K562 (cell line): ENCODE measurements around the gene SUCLG1. TPM values are rescaled to one million over a fixed set of nuclear protein-coding genes. Genes with fewer than 3 reads are reported as not detected.

Experiments used
- ATAC-seq: fragments of 200-7000 bp; cut with Tn5 transposase; 3 replicates; pipeline ENCODE4 v1.9.1; 2020; ENCODE audit warnings: moderate library complexity
- BruUV-seq: library from RNA; stranded (reverse); fragments of 400-500 nt; replicated peaks from 2 replicates; lab custom pipeline; 2021; lab: Mats Ljungman, UMichigan
- CTCF ChIA-PET: fragments of 300-600 bp; formaldehyde crosslinking; extraction: SDS; loops from one replicate; lab custom pipeline; 2021; ENCODE audit warnings: low intra/inter-chr PET ratio; lab: Yijun Ruan, JAX
- POLR2A ChIA-PET: fragments of 300-600, 350-650 bp; sonication (Branson Sonifier 250); formaldehyde crosslinking; extraction: SDS; loops from one replicate; lab custom pipeline; 2021; ENCODE audit warnings: antibody characterized with exemption, inconsistent platforms; lab: Yijun Ruan, JAX
- DNase-seq, 4 experiments: peaks; one replicate each; pipeline versions ENCODE4 v3.0.0 to v3.0.0-alpha.2; 2011 to 2018; ENCODE audit warnings: low spot score in 3 of 4, mixed read lengths in 3 of 4; ENCODE audit errors: extremely low read depth in 1 of 4
- FAIRE-seq: peaks from 2 replicates; lab custom pipeline; 2011; peaks lifted over from hg19 to GRCh38; lab: Jason Lieb, UNC
- H2AFZ ChIP-seq: 2 replicates; pipeline ENCODE4 v1.6.0; 2011; ENCODE audit warnings: low read depth, low read length, control low read depth, inconsistent platforms
- H3K27ac ChIP-seq: fragments of 200-600 bp; 3 replicates; pipeline ENCODE4 v1.8.0; 2011; ENCODE audit warnings: low read depth, mild to moderate bottlenecking, control low read depth, inconsistent platforms, low read length, moderate library complexity, mixed read lengths; ENCODE audit errors: extremely low read depth
- H3K27me3 ChIP-seq, 2 experiments: fragments of 300-600 bp in 1 of 2; 2 replicates in 1 of 2; 3 replicates in 1 of 2; pipeline versions ENCODE4 v1.6.0 to v1.8.0; 2011; ENCODE audit warnings: inconsistent platforms in 2 of 2, low read length in 2 of 2, mild to moderate bottlenecking in 1 of 2, mixed read lengths in 1 of 2, moderate library complexity in 1 of 2; ENCODE audit not compliant: control insufficient read depth in 2 of 2, insufficient read depth in 2 of 2
- H3K36me3 ChIP-seq: fragments of 300-600 bp; 3 replicates; pipeline ENCODE4 v1.8.0; 2011; ENCODE audit warnings: mild to moderate bottlenecking, low read length, inconsistent platforms; ENCODE audit not compliant: control insufficient read depth, insufficient read depth
- H3K4me1 ChIP-seq, 2 experiments: fragments of 200-600 bp in 1 of 2; replicated peaks in 1 of 2; 2 replicates in 1 of 2; 3 replicates in 1 of 2; pipeline versions ENCODE4 v1.5.1 to v1.8.0; 2011; ENCODE audit warnings: inconsistent platforms in 2 of 2, low read length in 2 of 2, mild to moderate bottlenecking in 1 of 2, mixed read lengths in 1 of 2, moderate library complexity in 1 of 2; ENCODE audit not compliant: control insufficient read depth in 2 of 2, insufficient read depth in 2 of 2
- H3K4me2 ChIP-seq: 2 replicates; pipeline ENCODE4 v1.6.1; 2011; ENCODE audit warnings: low read length, control low read depth, inconsistent platforms, mixed read lengths; ENCODE audit not compliant: insufficient read depth
- H3K4me3 ChIP-seq: fragments of 200-600 bp; sonication (generic), shearing (Covaris generic); 2 replicates; pipeline ENCODE4 v1.5.1; 2016; ENCODE audit warnings: control low read depth, inconsistent platforms
- H3K79me2 ChIP-seq: fragments of 200-600 bp; 3 replicates; pipeline ENCODE4 v1.8.0; 2011; ENCODE audit warnings: low read length, inconsistent platforms; ENCODE audit not compliant: control insufficient read depth, insufficient read depth
- H3K9ac ChIP-seq, 2 experiments: 2 replicates each; pipeline versions ENCODE4 v1.6.0 to v1.6.1; 2011; ENCODE audit warnings: low read depth in 2 of 2, low read length in 2 of 2, control low read depth in 1 of 2, inconsistent platforms in 1 of 2, mild to moderate bottlenecking in 1 of 2, mixed read lengths in 1 of 2; ENCODE audit not compliant: insufficient read depth in 1 of 2
- H3K9me1 ChIP-seq: one replicate; pipeline ENCODE4 v1.6.0; 2011; ENCODE audit warnings: inconsistent platforms, mild to moderate bottlenecking, low read length, moderate library complexity; ENCODE audit not compliant: control insufficient read depth, insufficient read depth
- H3K9me3 ChIP-seq: replicated peaks from 2 replicates; pipeline ENCODE4 v1.5.1; 2011; ENCODE audit warnings: low read depth, low read length, inconsistent platforms; ENCODE audit not compliant: control insufficient read depth, insufficient read depth
- H4K20me1 ChIP-seq: replicated peaks from 2 replicates; pipeline ENCODE4 v1.6.1; 2011; ENCODE audit warnings: low read length, inconsistent platforms, mixed read lengths; ENCODE audit not compliant: control insufficient read depth, insufficient read depth
- HOMEZ ChIP-seq: fragments of 250-450 bp; sonication (Bioruptor Pico); IDR thresholded peaks from 2 replicates; pipeline ENCODE4 v1.4.0; 2020; ENCODE audit warnings: mild to moderate bottlenecking, moderate library complexity
- JUNB ChIP-seq: fragments of 450-650 bp; formaldehyde crosslinking; conservative IDR thresholded peaks from 2 replicates; pipeline ENCODE4 v1.4.0; 2020; ENCODE audit warnings: mild to moderate bottlenecking
- KHSRP ChIP-seq: fragments of 450-650 bp; IDR thresholded peaks from 2 replicates; pipeline ENCODE4 v1.6.1; 2017
- MBD2 ChIP-seq: sonication (generic); IDR thresholded peaks from 2 replicates; pipeline ENCODE4 v1.6.1; 2016; ENCODE audit warnings: low read depth, borderline replicate concordance
- NFIC ChIP-seq: fragments of 450-650 bp; IDR thresholded peaks from 2 replicates; pipeline ENCODE4 v1.6.1; 2017; ENCODE audit warnings: mild to moderate bottlenecking, inconsistent platforms
- POLR2G ChIP-seq: fragments of 200-400 bp; formaldehyde crosslinking; IDR thresholded peaks from 2 replicates; pipeline ENCODE4 v1.6.1; 2017; ENCODE audit warnings: low read depth, mild to moderate bottlenecking, antibody characterized with exemption, low read length, moderate library complexity
- RBM17 ChIP-seq: fragments of 200-400 bp; formaldehyde crosslinking; IDR thresholded peaks from 2 replicates; pipeline ENCODE4 v1.6.1; 2017; ENCODE audit warnings: low read depth, mild to moderate bottlenecking, low read length, borderline replicate concordance
- RBM22 ChIP-seq: fragments of 200-400 bp; formaldehyde crosslinking; IDR thresholded peaks from 2 replicates; pipeline ENCODE4 v1.6.1; 2018; ENCODE audit warnings: low read length, low read depth; ENCODE audit not compliant: poor library complexity, severe bottlenecking
- RFX5 ChIP-seq: IDR thresholded peaks from 2 replicates; pipeline ENCODE4 v1.6.1; 2011; ENCODE audit warnings: low read depth, mild to moderate bottlenecking, improper control_type of control experiment, low read length
- TARDBP ChIP-seq: fragments of 450-650 bp; IDR thresholded peaks from 2 replicates; pipeline ENCODE4 v1.6.1; 2016
- TBL1XR1 ChIP-seq, 2 experiments: IDR thresholded peaks; 2 replicates each; pipeline ENCODE4 v1.6.1; 2012; ENCODE audit warnings: improper control_type of control experiment in 2 of 2, low read length in 2 of 2, mild to moderate bottlenecking in 1 of 2
- VEZF1 ChIP-seq: fragments of 200-800 bp; sonication (Bioruptor generic); IDR thresholded peaks from 2 replicates; pipeline ENCODE4 v1.6.1; 2017; ENCODE audit warnings: missing genetic modification characterization, missing compliant biosample characterization
- XRCC5 ChIP-seq: fragments of 200-400 bp; formaldehyde crosslinking; IDR thresholded peaks from 2 replicates; pipeline ENCODE4 v1.6.1; 2017; ENCODE audit warnings: low read depth, mild to moderate bottlenecking, low read length
- ZBTB9 ChIP-seq: fragments of 450-650 bp; formaldehyde crosslinking; IDR thresholded peaks from 2 replicates; pipeline ENCODE4 v1.4.0; 2020; ENCODE audit warnings: mild to moderate bottlenecking, moderate library complexity
- WGBS: fragments of 100-300 bp; shearing (Covaris generic); methylation state at CpG from one replicate; pipeline ENCODE4 v1.1.6; 2016; ENCODE audit warnings: low coverage, mixed read lengths; ENCODE audit not compliant: insufficient coverage; ENCODE audit errors: missing lambda C conversion rate; 5-methylcytosine and 5-hydroxymethylcytosine counted together
- in situ Hi-C: fragments of 300-500 bp; cut with MboI; formaldehyde crosslinking; loops from 4 replicates; pipeline ENCODE4 v1.15.0; 2018; ENCODE audit warnings: inconsistent platforms, mixed read lengths
- intact Hi-C: fragments of 100-400 bp; cut with micrococcal nuclease; formaldehyde crosslinking; loops from 2 replicates; pipeline ENCODE4 v1.14.2; 2022
- polyA plus RNA-seq, 8 experiments: library from polyadenylated mRNA; depleted of rRNA in 4 of 8; stranded (reverse) in 5 of 8; unstranded in 3 of 8; fragments of >200 nt; fragmentation: Nextera tagmentation in 2 of 8; fragmentation: Illumina TruSeq in 1 of 8; extraction: Ambion mirVana in 2 of 8; extraction: Trizol in 1 of 8; gene quantifications; 2 replicates each; pipeline versions ENCODE4 v1.2.1 to v1.2.3, GENCODE V29; 2011 to 2014; ENCODE audit warnings: inconsistent platforms in 1 of 8, missing spikeins in 1 of 8
- total RNA-seq, 7 experiments: library from RNA; depleted of rRNA in 6 of 7; stranded (reverse); fragments of >200 nt in 6 of 7; fragmentation: Illumina TruSeq in 2 of 7; extraction: Trizol in 2 of 7; gene quantifications; 2 replicates each; pipeline versions ENCODE4 v1.2.1 to v1.2.3, GENCODE V29; 2011 to 2021; ENCODE audit warnings: low replicate concordance in 1 of 7
- TF ChIP-seq, protein P1 (sequence below): fragments of 450-650 bp; IDR thresholded peaks from 2 replicates; pipeline ENCODE4 v1.6.1; 2017; ENCODE audit warnings: antibody characterized with exemption, mild to moderate bottlenecking

SUCLG1 gene
- total and polyA plus RNA-seq, 9 of the 15 experiments (the other 6 are each of a cell fraction or from before 2014, with no cell fraction given) = 90.5 to 325 (median 115) TPM

GRCh38 chr2:84487298-84487996 is 28.4 kb upstream of the SUCLG1 start:
- Histone ChIP-seq H3K4me3 (no peak overlapping the region), H3K27ac (no peak overlapping the region), H3K36me3 (no peaks in the 10 kb centered on the region), H3K9me1 (no peaks in the 10 kb centered on the region), H3K79me2 (no peaks in the 10 kb centered on the region), H3K27me3 (no peaks in the 10 kb centered on the region), H3K4me2 (no peak overlapping the region), H3K9me3 (no peaks in the 10 kb centered on the region), H2AFZ (no peak overlapping the region), H4K20me1 (no peaks in the 10 kb centered on the region), H3K4me1 (no peaks in the 10 kb centered on the region), H3K9ac (no peak overlapping the region)
- 0% methylated on average over 3 of the region's 3 CpGs for WGBS
- no peak for ATAC-seq
- intact Hi-C loops (no loop called here), in situ Hi-C loops (no loop called here)
- no peak for FAIRE-seq
- ChIA-PET CTCF (no interaction called here), POLR2A (no interaction called here)
- BruUV-seq = no TSS peak
- DNase-seq = no peak
- no peak for TF ChIP-seq RBM17
- TF ChIP-seq NFIC = no peak
- no peak for TF ChIP-seq TBL1XR1 (IDR thresholded peaks at IDR 0.05; ENCODE audit: low read length in 2 of 2)
- TF ChIP-seq, protein P1, sequence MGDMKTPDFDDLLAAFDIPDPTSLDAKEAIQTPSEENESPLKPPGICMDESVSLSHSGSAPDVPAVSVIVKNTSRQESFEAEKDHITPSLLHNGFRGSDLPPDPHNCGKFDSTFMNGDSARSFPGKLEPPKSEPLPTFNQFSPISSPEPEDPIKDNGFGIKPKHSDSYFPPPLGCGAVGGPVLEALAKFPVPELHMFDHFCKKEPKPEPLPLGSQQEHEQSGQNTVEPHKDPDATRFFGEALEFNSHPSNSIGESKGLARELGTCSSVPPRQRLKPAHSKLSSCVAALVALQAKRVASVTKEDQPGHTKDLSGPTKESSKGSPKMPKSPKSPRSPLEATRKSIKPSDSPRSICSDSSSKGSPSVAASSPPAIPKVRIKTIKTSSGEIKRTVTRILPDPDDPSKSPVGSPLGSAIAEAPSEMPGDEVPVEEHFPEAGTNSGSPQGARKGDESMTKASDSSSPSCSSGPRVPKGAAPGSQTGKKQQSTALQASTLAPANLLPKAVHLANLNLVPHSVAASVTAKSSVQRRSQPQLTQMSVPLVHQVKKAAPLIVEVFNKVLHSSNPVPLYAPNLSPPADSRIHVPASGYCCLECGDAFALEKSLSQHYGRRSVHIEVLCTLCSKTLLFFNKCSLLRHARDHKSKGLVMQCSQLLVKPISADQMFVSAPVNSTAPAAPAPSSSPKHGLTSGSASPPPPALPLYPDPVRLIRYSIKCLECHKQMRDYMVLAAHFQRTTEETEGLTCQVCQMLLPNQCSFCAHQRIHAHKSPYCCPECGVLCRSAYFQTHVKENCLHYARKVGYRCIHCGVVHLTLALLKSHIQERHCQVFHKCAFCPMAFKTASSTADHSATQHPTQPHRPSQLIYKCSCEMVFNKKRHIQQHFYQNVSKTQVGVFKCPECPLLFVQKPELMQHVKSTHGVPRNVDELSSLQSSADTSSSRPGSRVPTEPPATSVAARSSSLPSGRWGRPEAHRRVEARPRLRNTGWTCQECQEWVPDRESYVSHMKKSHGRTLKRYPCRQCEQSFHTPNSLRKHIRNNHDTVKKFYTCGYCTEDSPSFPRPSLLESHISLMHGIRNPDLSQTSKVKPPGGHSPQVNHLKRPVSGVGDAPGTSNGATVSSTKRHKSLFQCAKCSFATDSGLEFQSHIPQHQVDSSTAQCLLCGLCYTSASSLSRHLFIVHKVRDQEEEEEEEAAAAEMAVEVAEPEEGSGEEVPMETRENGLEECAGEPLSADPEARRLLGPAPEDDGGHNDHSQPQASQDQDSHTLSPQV = no peak
- no peak for TF ChIP-seq TARDBP
- TF ChIP-seq ZBTB9 = no peak
- no peak for TF ChIP-seq VEZF1 (CRISPR knock-in tag)
- TF ChIP-seq POLR2G = no peak
- TF ChIP-seq XRCC5 = no peak
- no peak for TF ChIP-seq MBD2
- no peak for TF ChIP-seq RBM22
- no peak for TF ChIP-seq RFX5
- TF ChIP-seq KHSRP = no peak
- TF ChIP-seq HOMEZ (CRISPR knock-in tag) = no peak
- TF ChIP-seq JUNB (CRISPR knock-in tag) = no peak
